ENCODE results near the gene SLC25A44. TPM values are rescaled to one million over a fixed set of nuclear protein-coding genes. Genes with fewer than 3 reads are reported as not detected.
"Not testable (repeated sequence)": the region's sequence is repeated elsewhere in the genome, so short reads cannot be mapped to it uniquely, and the experiment has no call there.

Gene SLC25A44
- total and polyA plus RNA-seq, 2 experiments from 2014 or later: 9.2 to 13.8 TPM

GRCh38 chr1:156180471-156180870 is 13.4 kb upstream of the SLC25A44 start:
- no peak overlapping the region for H3K27ac ChIP-seq
- H3K27me3 ChIP-seq: no peaks in the 10 kb centered on the region
- no peak for TF ChIP-seq CTCF (IDR thresholded peaks at IDR 0.05; ENCODE audit: low read depth, low read length)
- no peak overlapping the region for H3K4me3 ChIP-seq
- H3K36me3 ChIP-seq: no peaks in the 10 kb centered on the region
- H3K4me1 ChIP-seq (ENCODE audit: low read depth): peaks cover 4% of the 10 kb centered on the region
- no peak for DNase-seq (ENCODE audit: low read depth in 1 of 2, low spot score in 1 of 2)
- H3K9me3 ChIP-seq (ENCODE audit: low read depth): no peaks in the 10 kb centered on the region

GRCh38 chr1:156181391-156181924 is 12.4 kb upstream of the SLC25A44 start:
- H3K4me1 ChIP-seq (ENCODE audit: low read depth); H3K27me3 ChIP-seq; H3K36me3 ChIP-seq; DNase-seq (ENCODE audit: low read depth in 1 of 2, low spot score in 1 of 2); H3K27ac ChIP-seq; H3K4me3 ChIP-seq; H3K9me3 ChIP-seq (ENCODE audit: low read depth): not testable (repeated sequence)

GRCh38 chr1:156182010-156182779 is 11.7 kb upstream of the SLC25A44 start:
- H3K27me3 ChIP-seq; H3K9me3 ChIP-seq (ENCODE audit: low read depth); H3K4me1 ChIP-seq (ENCODE audit: low read depth); H3K27ac ChIP-seq; H3K36me3 ChIP-seq; DNase-seq (ENCODE audit: low read depth in 1 of 2, low spot score in 1 of 2); H3K4me3 ChIP-seq: not testable (repeated sequence)

- not testable (repeated sequence) for H3K4me3 ChIP-seq; H3K27ac ChIP-seq; DNase-seq (ENCODE audit: low read depth in 1 of 2, low spot score in 1 of 2); H3K9me3 ChIP-seq (ENCODE audit: low read depth); H3K36me3 ChIP-seq; H3K27me3 ChIP-seq; H3K4me1 ChIP-seq (ENCODE audit: low read depth)
These were observed 7.3 kb upstream of the SLC25A44 start for GRCh38 chr1:156186347-156187177.

GRCh38 chr1:156190265-156190664 is 3.6 kb upstream of the SLC25A44 start:
- DNase-seq (ENCODE audit: low read depth in 1 of 2, low spot score in 1 of 2); H3K9me3 ChIP-seq (ENCODE audit: low read depth); H3K4me1 ChIP-seq (ENCODE audit: low read depth); H3K27me3 ChIP-seq; H3K4me3 ChIP-seq; H3K27ac ChIP-seq; H3K36me3 ChIP-seq: not testable (repeated sequence)

GRCh38 chr1:156191292-156191964 is 2.5 kb upstream of the SLC25A44 start:
- DNase-seq (ENCODE audit: low read depth in 1 of 2, low spot score in 1 of 2): no peak
- H3K4me1 ChIP-seq (ENCODE audit: low read depth): peaks cover 4% of the 10 kb centered on the region

GRCh38 chr1:156193208-156193487 is 756 bp upstream of the SLC25A44 start:
- Histone ChIP-seq H3K27ac (peak overlapping the region; percentile 84), H3K9me3 (ENCODE audit: low read depth) (no peaks in the 10 kb centered on the region), H3K36me3 (no peaks in the 10 kb centered on the region), H3K27me3 (no peaks in the 10 kb centered on the region), H3K4me3 (peak overlapping the region; percentile 78), H3K4me1 (ENCODE audit: low read depth) (peaks cover 4% of the 10 kb centered on the region)
- no peak for TF ChIP-seq CTCF (IDR thresholded peaks at IDR 0.05; ENCODE audit: low read depth, low read length)
- no peak for DNase-seq (ENCODE audit: low read depth in 1 of 2, low spot score in 1 of 2)

More at GRCh38 chr1:156191292-156191964, 2.5 kb upstream of the SLC25A44 start:
- H3K4me3 ChIP-seq: no peak overlapping the region
- no peak overlapping the region for H3K27ac ChIP-seq
- no peaks in the 10 kb centered on the region for H3K9me3 ChIP-seq (ENCODE audit: low read depth)
- H3K27me3 ChIP-seq: no peaks in the 10 kb centered on the region
- TF ChIP-seq CTCF (IDR thresholded peaks at IDR 0.05; ENCODE audit: low read depth, low read length): no peak
- H3K36me3 ChIP-seq: no peaks in the 10 kb centered on the region
